Measurements from ENCODE around the gene GOLGA6L7.
A peak's percentile ranks its signal among the peaks of the same experiment; 100 is the strongest.
"Not testable (repeated sequence)": the region's sequence is repeated elsewhere in the genome, so short reads cannot be mapped to it uniquely, and the experiment has no call there.

Gene GOLGA6L7

GRCh38 chr15:28885128-28885629 is 36.7 kb upstream of the GOLGA6L7 start:
- DNase-seq (ENCODE audit: low read depth) = no peak

GRCh38 chr15:28884151-28884940 is 35.9 kb upstream of the GOLGA6L7 start:
- DNase-seq (ENCODE audit: low read depth) = no peak

GRCh38 chr15:28881600-28881999 is 33.2 kb upstream of the GOLGA6L7 start:
- no peak for DNase-seq (ENCODE audit: low read depth)

GRCh38 chr15:28881170-28881569 is 32.7 kb upstream of the GOLGA6L7 start:
- DNase-seq (ENCODE audit: low read depth) = no peak

DNA sequence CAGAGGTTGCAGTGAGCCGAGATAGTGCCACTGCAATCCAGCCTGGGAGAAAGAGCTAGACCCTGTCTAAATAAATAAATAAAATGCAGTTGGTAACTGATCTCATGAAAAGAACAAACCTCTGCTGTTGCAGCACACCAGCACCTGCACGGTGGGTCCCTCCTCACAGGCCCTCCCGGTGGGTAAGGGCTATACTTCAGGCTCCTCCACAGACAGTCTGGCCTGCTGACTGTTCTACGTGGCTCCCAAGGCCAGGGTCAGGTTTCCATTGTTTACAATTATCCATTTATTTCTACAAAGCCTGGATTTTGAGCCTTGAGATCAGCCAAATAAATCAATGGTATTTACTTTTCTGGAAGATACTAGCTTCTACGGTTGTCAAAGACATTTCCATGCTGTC is 32.2 kb upstream of the GOLGA6L7 start:
- DNase-seq (ENCODE audit: low read depth) = no peak

GRCh38 chr15:28879551-28879950 is 31.1 kb upstream of the GOLGA6L7 start:
- DNase-seq (ENCODE audit: low read depth) = no peak

DNA sequence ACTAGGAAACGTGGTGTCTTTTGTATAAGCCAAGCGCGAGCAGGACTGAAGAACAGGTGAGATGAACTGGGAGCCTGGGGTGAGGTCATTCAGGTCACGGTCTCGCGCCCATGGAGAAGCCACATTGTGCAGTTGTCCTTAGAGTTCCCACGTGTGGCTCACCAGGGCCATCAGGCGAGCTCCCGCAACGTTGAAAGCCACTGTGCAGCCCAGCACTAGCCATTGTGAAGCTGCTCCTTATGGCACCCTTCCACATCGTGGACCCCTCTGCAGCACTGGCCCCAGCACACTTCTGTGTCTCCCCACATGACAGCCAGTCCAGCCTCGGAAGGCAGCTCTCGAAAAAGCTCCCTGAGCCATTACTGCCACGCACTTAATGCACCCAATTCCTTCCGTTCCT is 29.8 kb upstream of the GOLGA6L7 start:
- DNase-seq (ENCODE audit: low read depth) = no peak

DNA sequence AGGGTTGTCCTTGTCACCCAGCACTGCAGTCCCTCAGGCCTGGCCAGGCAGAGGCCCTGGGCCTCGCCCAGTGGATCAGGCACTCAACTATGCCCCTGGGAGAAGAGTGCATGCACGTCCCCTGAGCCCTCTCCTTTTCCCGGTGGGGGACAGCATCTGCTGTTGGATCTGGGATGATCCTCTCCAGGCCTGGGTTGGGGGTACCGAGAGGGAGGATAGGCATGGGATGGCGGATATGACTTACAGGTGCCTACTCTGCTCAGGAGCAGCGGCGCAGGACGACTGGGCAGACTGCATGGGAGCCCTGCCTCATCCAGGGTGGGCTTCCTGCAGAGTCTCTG is 28.4 kb upstream of the GOLGA6L7 start:
- DNase-seq (ENCODE audit: low read depth) = no peak

DNA sequence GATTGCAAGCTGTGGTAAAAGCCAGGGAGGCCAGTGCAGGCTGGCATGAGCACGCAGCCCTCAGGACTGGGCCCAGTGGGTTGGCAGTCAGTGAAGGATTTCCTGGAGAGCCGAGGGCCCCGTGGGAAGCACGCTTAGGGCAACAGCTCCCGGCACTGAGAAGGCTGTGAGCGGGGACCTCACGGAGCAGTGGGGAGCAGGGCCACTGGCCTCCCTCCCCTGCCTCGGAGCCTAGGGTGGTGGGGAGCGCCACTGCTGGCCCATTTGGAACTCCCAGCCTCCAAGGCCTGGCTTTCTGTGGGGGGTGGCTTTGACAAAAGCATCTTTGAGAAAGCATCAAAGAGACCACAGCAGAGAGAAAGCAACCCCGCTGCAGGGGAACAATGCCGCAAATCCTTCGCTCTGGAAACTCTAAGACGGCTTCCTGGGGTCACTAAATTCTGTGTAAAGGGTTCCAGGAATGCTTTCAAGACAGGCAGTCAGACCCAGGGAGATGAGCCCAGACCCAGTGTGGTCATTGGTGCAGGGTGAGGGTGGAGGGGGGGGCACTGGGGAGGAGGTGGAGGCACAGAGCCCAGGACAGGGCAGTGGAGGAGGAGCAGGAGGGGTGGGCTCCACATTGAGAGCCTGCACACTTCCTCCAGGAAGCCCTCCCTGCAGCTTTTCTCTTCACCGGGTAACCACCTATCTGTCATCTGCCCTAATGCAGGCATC is 27.8 kb upstream of the GOLGA6L7 start:
- no peak for DNase-seq (ENCODE audit: low read depth)

- no peak for DNase-seq (ENCODE audit: low read depth)
Observed at GRCh38 chr15:28875461-28876000, 27.1 kb upstream of the GOLGA6L7 start.

DNA sequence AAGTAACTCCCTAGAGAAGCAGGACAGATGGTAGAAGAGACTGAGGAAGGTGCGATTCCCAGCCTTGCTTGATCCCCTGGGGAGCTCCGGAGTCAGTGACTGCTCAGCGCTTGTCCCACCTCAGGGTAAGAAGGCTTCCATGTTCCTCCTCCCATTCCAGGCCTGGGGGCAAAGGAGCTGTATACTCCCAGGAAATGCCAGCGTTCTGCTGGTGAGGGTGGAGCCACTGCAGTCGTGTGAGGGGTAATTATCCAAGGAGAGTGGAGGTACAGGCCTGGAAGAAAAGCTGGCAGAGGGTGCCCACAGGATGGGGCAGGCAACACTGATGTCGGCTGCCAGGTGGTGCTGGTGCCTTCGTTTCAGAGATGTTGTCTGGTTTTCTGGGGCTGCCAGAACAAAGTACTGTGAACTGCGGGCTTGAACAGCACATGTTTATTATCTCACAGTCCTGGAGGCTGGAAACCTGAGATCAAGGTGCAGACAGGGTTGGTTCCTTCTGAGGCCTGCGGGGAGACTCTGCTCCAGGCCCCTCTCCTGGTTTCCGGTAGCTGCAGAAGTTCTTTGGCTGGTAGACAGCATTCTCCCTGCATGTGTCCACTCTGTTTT is 25.2 kb upstream of the GOLGA6L7 start:
- peak; percentile 18 for DNase-seq (ENCODE audit: low read depth)

GRCh38 chr15:28873006-28873405 is 24.6 kb upstream of the GOLGA6L7 start:
- no peak for DNase-seq (ENCODE audit: low read depth)

GRCh38 chr15:28871168-28871567 is 22.7 kb upstream of the GOLGA6L7 start:
- no peak for DNase-seq (ENCODE audit: low read depth)

GRCh38 chr15:28868744-28869345 is 20.4 kb upstream of the GOLGA6L7 start:
- no peak for DNase-seq (ENCODE audit: low read depth)

DNA sequence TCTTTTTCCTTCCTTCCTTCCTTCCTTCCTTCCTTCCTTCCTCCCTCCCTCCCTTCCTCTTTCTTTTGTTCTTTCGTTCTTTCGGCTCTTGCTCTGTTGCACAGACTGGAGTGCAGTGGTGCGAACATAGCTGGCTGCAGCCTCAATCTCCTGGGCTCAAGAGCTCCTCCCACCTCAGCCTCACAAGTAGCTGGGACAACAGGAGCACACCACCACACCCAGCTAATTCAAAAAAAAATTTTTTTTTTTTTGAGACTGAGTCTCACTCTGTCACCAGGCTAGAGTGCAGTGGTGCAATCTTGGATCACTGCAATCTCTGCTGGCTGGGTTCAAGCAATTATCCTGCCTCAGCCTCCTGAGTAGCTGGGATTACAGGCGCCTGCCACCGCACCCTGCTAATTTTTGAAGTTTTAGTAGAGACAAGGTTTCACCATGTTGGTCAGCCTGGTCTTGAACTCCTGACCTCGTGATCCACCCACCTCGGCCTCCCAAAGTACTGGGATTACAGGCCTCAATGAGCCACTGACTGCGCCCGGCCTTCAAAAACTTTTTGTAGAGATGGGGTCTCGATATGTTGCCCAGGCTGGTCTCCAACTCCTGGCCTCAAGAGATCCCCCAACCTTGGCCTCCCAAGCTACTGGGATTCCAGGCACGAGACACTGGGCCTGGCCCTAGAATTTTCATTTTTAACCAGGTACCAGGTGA is 13.3 kb upstream of the GOLGA6L7 start:
- not testable (repeated sequence) for DNase-seq (ENCODE audit: low read depth)

DNA sequence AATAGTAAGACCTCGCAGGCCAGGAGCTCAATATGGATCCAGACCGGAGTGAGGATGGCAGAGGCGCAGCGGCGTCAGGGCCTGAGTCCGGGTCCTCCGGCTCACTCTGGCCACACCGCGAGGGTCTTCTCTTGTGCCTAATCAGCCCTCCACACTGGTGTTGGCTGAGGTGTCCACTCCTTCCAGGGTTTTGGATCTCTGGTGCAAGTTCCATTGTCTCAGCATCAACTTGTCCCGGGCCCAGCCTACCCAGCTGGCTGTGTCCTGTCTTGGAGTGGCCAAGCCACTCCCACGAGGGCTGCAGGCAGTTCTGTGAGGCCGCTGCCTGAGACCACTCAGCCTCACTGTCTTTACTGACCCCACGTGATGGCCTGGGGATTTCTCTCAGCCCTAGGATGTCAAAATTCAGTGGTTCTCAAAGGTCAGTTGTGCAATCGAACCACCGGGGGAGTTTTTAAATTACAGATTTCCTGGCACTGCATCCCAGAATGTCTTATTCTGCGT is 12.6 kb upstream of the GOLGA6L7 start:
- no peak for DNase-seq (ENCODE audit: low read depth)

DNA sequence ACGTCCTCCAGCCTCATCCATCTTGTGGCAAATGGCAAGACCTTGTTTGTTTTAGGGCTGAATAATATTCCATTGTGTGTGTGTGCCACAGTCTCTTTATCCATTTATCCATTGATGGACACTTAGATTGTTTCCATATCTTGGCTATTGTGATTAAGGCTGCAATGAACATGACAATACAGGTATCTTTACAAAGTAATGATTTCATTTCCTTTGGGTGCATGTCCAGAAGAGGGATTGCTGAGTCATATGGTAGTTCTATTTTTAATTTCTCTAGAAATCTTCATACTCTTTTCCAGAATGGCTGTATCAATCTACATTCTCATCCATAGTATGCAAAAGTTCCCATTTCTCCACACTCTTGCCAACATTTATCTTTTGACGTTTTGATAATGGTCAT is 6.1 kb upstream of the GOLGA6L7 start:
- DNase-seq (ENCODE audit: low read depth) = not testable (repeated sequence)

- DNase-seq (ENCODE audit: low read depth) = not testable (repeated sequence)
Observed at GRCh38 chr15:28853654-28854053, 5.2 kb upstream of the GOLGA6L7 start.

DNA sequence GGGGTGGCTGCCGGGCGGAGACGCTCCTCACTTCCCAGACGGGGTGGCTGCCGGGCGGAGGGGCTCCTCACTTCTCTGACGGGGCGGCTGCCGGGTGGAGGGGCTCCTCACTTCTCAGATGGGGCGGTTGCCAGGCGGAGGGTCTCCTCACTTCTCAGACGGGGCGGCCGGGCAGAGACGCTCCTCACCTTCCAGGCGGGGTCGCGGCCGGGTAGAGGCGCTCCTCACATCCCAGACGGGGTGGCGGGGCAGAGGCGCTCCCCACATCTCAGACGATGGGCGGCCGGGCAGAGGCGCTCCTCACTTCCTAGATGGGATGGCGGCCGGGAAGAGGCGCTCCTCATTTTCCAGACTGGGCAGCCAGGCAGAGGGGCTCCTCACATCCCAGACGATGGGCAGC is 1.3 kb upstream of the GOLGA6L7 start:
- not testable (repeated sequence) for DNase-seq (ENCODE audit: low read depth)

GRCh38 chr15:28849271-28849670 is 827 bp upstream of the GOLGA6L7 start:
- not testable (repeated sequence) for DNase-seq (ENCODE audit: low read depth)

DNA sequence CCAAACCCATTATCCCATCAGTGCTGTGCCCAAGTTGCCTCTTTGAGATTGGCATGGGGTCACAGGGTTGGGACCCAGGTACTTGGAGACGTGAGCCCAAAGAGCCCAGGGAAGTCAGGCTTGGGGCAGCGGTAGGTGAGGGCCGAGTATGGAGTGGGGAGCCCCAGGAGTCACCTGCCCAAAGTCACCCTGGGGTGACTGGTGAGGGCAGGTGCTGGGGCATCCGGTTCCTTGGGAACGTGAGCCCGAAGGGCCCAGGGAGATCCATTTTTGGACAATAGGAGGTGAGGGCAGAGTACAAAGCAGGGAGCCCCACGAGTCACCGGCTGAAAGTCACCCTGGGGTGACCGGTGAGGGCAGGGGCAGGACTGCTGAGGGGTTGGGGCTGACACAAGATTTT is 485 bp downstream of the GOLGA6L7 start:
- DNase-seq (ENCODE audit: low read depth) = not testable (repeated sequence)
